Testis (tissue), 2 donors: ENCODE data around the gene MYBPC2.

Experiments used
- CTCF ChIP-seq, 3 experiments: fragments of 450-650 bp in 2 of 3; fragments of 200-600 bp in 1 of 3; sonication (generic) in 1 of 3; IDR thresholded peaks; one replicate each; pipeline ENCODE4 v1.5.1; 2016 to 2019; ENCODE audit warnings: antibody characterized with exemption in 3 of 3, mild to moderate bottlenecking in 2 of 3, moderate library complexity in 1 of 3
- POLR2A ChIP-seq: fragments of 450-650 bp; IDR thresholded peaks from one replicate; pipeline ENCODE4 v1.6.1; 2017; ENCODE audit warnings: antibody characterized with exemption, mild to moderate bottlenecking, moderate library complexity

DNA sequence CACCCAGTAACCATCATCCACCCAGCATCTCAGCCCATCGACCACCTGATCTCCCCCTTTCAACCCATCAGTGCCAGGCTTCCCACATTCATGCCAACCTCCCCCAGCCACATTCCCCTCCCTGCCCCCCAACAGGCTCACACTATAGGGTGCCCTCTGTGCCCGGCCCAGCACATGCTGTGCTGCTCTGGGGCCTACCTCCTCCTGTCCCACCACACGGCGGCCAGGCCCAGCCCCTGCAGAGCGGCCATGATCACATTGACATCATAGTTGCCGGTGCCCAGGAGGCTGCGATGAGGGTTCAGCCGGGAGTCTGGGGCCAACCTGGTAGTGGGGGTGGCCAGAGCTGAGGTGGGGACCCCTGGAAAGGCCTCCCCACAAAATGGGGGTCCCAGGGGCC lies 74.7 kb downstream of the MYBPC2 start:
- TF ChIP-seq CTCF (IDR thresholded peaks at IDR 0.05) (no peak), POLR2A (no peak)
